ENCODE measurements around the gene TENM4.

Gene TENM4

DNA sequence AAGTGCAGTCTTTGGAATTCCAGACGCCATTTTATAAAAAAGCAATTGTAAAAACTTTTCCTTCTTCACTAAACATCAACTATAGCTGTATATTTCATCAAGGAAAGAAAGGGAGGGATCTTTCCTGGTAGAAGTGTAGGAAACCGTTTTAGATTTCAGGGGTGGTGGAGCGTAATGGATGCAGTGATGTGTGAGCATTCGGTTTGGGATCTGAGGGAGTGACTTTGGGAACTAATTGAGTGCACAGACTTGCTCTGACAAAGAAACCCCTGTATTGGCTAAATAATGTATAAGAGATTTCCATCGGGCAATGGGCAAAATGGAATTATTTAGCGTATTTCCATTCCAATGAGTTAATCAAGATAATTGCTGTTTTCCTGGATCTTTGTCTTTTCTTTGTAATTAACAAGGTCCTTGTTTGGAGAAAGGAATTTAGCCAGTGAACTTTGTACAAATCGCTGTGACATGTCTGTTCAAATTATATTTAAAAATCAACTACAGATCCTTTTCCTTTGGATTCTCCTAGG lies 741.2 kb downstream of the TENM4 start:
- DNase-seq (ENCODE audit: low read depth): no peak

DNA sequence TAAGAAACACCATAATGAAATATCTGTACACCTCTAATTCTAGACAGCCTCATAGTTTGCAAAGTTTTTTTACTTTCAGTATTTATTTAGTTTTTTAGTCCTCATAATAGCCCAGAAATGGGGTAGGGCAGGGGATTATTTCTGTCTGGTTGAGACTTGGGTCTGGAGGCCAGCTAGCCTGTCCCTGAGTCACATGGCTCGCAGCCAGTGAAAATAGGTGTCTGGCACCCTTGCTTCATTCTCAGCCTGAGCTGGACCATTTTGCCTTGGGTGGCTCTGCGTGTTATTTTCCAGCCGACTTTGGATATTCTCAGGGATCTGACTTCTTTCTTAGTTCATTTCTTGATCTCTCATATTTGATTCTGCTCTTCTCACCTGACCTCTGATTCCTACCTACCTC lies 742.2 kb downstream of the TENM4 start:
- DNase-seq (ENCODE audit: low read depth): no peak

DNA sequence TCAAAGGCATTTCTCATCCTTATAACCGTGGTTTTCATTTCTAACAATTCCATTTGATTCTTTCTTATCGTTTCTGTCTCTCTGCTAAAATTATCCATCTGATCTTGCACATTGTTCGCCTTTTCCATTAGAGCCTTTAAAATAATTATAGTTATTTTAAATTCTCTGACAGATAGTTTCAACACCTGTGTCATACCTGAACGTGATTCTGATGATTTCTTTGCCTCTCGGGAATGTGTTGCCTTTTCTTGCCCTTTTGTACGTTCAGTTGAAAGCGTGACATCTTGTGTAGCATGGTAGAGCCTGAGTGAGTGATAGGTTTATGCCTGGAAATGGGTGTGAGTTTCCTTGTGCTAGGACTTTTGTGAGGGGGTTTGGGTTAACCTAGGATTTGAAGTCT lies 744.7 kb downstream of the TENM4 start:
- DNase-seq (ENCODE audit: low read depth): no peak

DNA sequence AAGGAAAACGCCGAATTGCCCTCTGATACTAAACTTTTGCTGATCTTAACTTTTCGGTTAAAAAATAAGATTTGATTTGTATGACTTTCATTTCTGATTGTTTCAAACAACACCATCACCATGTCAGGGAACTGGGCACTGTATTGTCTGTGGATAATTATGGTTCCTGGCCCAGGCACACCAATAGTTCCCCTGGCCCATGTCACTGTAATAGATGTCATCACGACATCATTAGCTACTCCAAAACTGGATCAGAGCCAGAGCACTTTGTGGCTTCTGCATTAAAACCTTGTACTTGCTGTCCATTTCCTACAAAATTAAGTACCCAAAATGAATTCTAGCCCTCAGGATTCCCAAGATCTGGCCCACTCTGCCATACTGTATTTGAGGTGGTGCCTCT lies 746.7 kb downstream of the TENM4 start:
- DNase-seq (ENCODE audit: low read depth): no peak

DNA sequence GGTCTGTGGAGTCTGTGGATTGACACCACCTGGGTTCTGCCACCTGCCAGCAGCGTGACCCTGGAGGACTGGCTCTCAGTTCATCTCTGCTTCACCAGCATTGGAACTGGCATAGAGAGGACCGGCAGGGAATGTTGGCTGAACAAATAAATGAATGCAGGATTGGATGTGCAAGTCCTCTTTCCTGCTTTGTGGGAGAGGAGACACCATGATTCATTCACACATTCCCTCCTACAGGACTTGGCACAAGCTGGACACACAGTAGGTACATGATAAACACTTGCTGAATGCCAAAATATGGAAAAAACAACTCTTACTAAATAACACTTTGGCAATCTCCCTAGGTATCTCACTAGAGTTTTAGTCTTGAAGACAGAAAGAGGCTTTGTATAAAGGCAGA lies 749.6 kb downstream of the TENM4 start:
- DNase-seq (ENCODE audit: low read depth): no peak

DNA sequence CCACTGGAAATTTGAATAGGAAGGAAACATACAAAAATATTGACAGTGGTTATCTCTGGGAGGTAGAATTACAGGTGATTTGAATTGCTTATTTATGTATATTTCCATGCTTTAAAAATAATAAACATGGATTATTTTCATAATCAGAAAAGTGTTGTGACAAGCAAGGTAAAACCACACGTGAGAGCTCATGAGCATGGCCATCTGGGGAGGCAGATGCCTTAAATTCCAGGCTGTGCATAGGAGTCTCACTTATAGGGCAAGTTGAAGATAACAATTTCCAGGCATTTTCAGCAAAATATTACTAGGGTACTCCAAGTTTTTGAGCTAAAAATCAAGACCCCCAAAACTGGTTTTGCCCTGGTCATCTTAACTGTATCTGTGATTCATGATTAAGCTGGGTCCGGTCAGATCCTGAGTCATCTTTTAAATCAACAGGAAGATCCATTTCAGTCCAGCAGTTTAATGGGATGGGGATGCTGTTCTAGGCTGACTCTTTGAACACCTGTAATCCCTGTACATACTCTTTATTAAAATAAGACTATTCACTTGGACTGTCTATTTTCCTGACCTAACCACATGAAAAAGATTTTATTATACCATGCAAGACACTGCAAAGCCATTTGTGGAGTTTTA lies 750.4 kb downstream of the TENM4 start:
- no peak for DNase-seq (ENCODE audit: low read depth)

DNA sequence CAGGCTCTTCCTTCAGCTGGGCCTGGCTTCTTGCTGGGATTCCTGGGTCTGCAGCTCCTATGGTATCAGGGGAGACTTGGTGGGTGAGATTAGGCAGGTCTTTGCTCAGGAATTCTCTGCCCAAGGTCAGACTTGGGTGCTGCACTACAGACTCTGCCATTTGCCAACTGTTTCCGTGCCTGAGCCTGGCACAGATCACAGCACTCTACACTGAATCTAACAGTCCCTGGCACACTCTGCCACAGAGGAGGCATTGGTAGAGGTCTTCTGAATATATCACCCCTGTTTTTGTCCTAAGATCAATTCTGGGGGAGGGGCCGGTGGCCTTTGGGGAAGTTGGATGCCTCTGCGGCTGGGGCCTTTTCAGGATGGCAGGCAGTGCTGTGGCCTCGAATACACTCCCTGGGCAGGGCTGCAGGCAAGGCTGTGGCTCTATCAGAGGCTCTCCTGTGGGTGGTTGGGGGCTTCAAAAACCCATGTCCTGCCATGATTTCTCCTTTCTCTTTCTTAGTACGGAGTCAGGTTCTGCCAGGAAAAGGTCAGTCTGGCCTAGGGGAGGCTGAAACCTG lies 751.2 kb downstream of the TENM4 start:
- no peak for DNase-seq (ENCODE audit: low read depth)

DNA sequence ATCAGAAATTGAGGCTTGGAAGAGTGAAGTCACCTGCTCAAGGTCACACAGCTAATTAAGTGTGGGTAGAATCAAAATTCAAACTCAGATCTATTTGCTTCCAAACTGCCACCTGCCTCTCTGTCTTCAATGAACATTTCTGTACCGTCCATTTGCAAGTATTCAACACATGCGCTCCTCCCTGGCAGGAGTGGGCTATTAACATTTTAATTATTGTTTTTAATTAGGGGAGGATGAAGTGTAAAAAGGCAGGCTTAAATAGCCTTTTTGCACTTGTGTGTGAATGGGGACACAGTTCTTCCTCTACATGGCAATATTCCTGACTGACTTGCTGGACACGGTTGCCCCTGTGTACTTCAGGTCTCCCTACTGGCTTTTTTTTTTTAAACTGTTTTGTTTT lies 751.7 kb downstream of the TENM4 start:
- DNase-seq (ENCODE audit: low read depth): no peak

DNA sequence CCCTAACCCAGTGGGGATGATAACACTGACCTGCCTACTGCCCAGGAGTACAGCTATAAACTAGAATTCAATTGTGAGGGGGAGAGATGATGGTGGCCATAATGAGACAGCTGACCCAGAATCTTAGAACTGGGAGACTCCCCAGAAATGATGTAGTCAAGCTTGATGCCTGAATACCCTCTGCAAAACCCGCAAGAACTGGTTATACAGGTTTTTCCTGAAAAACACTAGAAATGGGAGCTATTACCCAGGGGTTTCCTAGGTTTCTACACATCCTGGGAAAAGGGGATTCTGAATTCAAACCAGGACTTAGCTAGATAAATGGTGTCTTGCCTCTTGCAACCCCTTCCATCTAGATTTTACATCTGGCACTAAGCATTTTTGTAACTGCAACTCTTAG lies 752.4 kb downstream of the TENM4 start:
- DNase-seq (ENCODE audit: low read depth): no peak

DNA sequence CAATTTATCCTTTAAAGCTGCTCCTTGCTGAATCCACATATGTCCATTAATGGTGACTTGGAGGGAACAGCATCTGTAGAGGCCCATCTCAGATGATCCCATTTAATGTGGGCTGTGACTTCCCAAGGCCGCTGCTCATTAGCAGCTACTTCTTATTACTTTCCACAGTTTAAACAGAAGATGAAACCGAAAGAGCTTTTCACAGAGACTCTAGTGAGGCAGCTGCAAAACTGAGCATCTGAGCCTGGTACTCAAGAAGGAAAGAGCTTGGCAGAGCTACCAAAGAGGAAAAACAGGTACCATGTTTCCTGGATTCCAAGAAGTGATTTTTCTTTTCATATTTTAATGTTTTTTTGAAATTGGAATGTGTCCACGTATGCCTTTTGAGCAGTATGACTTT lies 755.7 kb downstream of the TENM4 start:
- no peak for DNase-seq (ENCODE audit: low read depth)

DNA sequence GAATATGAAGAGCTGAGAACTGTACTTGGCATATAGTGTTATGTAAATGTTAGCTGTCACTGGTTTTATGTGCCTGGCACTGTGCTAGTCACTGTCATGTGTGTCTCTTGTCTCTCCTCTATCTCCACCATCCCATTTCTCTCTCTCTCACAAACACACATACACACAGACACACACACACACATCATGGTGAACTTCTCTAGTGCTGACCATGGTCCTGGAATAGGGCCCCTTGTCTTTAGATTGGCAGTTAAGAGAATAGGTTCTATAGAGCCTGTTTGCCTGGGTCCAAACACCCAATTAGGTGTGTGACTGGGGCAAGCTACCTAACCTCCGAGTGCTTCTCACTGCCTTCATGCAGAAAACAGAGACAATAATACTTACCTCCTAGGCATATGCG lies 756.5 kb downstream of the TENM4 start:
- no peak for DNase-seq (ENCODE audit: low read depth)

DNA sequence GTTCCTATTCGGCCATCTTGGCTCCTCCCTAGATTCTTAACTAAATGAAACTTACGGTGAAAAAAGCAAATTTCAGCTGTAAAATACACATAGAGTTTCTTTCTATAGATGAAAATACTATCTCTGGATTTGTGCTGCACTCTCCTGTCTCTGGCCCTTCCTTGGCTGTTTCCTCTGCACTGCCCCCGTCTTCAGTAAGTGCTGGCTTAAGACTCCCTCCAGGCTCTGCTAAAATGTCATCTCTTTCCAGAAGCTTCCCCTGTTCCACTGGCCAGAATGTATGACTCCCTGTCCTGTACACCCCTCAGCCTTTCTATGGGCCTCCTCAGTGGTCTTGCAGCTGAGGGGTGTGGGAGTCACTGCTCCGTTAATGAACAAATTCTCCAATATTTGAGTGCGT lies 757.1 kb downstream of the TENM4 start:
- DNase-seq (ENCODE audit: low read depth): no peak

DNA sequence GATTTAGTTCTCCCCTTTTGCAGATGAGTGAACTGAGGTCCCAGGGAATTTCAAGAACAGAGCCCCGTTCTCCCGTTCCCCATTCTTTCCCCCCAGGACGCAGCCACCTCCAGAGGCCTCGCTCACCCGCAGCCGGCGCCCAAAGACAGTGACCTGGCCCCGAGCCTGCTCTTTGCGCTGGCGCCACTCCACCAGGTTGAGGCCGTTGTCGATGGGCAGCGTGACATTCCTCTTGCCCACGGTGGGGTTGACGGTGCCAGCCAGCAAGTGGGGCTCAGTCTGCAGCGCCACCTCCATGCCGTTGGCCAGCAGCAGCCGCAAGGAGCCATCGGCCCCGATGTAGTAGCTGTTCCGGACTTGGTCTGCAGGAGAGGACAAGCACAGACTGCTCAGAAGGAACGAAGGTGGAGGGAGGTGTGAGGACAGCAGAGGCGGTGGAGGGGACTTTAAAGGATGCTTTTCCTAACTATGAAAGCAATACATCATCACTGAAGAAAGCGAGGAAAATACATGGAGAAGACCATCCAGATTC lies 764.7 kb downstream of the TENM4 start:
- no peak for DNase-seq (ENCODE audit: low read depth)

DNA sequence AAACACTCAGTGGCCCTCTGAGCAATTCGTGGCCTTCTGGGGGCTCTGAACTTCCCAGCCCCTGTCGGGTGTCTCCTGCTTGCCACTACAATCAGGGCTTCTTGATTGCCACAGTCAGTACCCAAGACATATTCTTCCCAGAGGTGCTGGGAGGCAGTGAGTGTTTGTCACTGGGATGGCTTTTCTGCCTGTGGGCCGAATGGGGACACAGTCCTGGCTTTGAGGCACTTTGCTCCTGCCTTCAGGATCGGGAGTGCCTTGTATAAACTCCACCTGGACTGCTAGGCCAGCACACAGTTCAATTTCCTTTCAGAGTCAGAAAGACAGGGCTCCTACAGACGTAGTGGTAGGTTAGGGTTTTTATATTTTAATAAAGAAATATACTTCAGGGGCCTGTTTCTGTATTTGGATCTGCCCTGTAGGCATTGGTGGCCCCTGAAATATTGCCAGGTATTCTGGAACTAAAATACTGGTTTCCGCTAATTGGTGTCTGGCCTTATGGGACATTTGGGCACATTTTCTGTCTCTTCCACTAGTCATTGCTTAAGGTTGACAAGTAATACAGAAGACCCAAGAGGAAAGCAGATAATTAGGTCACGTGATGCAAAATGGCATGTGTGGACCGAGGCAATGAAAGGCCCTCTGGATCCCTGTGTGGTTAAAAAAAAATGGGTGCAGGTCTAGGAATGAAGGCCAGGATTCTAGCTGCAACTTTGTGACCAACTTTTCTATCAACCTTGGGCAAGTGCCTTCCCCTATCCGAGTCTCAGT lies 767.8 kb downstream of the TENM4 start:
- no peak for DNase-seq (ENCODE audit: low read depth)

DNA sequence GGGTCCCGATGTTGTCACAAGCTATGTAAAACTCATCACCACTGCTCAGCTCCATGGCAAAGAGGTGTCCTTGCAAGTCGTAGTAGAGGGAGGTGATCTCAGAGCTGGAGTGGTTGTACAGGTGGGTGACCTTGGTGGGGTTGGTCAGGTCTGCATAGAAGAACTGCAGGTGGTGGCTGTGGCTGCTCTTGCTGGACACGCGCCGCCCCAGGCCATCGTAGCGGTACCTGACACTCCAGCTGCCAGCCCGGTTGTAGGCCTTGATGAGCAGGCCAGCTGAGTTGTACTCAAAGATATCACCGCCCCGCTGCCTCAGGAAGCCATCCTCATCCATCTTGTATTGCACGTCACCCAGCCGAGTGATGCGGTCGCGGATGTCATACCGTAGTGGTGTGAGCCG lies 771.6 kb downstream of the TENM4 start:
- DNase-seq (ENCODE audit: low read depth): no peak

DNA sequence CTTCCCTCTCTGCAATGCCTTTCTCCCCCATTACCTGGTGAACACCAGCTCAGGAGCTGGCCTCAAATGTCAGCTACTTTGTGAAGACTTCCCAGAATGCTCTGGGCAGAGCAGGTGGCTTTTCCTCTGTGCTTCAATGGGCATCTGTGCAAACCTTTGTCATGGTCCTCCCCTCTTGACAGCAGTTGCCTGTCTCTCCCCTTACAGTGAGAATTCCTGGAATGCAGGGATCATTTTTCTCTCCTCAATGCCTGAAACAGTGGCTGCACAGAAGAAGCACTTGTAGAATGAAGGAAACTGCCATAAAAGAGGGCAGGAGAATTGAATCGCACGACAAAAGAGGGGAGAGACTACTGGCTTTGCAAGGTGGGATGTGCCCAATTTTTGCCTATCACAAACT lies 773.4 kb downstream of the TENM4 start:
- no peak for DNase-seq (ENCODE audit: low read depth)

DNA sequence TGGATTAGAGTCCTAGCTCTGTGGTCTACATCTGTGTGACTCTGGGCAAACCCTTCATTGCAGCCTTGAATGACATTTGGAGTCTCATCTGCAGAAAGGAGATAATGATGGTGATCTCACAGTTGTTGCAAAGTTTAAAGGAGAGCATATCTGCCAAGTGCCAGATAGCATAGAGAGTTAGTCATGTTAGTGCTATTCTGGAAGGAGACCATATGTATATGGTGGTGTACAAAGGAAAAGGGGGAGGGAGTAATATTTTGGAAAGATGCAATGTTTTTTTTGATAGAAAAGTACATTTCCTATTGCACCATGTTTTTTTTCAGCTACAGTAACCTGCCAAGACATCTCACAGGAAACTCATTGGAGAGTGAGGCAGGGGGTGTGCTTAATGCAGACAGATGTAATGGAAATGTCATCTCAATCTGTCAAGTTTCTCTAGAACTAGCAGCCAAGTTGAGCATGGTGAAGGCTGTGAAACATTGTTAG lies 774.1 kb downstream of the TENM4 start:
- no peak for DNase-seq (ENCODE audit: low read depth)

DNA sequence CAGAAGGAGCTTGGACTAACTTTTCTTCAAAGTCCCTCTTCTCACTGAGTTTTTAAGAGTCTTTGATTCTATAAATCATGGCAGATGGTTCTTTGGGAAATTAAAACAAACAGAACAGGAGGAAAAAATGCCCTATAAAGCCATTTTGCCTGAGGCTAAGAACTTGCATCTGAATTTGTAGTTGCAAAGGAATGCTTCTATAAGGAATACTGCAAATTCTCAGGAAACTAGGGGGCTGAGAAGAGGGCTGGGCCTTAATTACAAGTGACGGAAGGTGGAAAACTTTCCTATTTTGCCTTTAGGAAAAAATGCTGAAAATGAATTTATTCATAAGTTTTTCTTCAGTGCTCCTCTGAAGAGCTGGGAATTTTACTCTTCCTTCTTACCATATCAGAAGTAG lies 776.2 kb downstream of the TENM4 start:
- DNase-seq (ENCODE audit: low read depth): no peak

DNA sequence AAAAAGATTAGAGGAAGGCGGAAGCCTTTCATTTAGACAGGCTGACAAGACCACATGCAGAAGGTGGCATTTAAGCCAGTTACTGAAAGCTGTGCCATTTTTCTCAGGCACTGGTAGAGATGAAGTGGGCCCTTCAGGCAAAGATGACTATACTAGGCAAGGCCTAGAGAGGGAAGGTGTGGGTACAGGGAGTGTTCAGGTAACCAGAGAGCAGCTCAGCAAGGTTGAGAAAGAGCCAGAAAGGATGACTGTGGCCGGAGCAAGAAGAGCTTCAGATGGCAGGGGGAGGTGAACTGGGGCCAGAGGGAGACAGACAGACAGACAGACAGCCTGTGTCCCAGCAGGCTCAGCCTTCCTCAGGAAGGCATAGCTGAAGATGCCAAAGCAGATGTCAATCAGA lies 778.0 kb downstream of the TENM4 start:
- DNase-seq (ENCODE audit: low read depth): no peak

DNA sequence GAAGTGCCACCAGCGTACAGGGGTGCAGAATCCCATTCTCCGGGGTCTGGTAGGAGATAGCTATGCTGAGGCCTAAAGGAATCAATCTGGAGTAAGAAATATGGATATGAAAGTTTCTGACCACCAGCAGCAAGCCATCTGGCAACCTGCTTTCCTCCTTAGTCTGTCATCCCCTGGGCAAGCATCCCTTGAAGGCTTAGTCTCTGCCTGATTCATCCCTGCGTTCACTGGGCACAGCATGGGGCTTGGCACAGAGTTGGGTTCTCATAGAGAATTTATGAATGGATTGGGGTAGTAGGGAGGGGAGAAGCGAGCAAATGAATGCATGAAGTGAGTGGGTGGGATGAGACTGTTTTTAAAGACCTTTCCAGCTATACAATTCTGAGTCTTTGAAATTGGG lies 780.4 kb downstream of the TENM4 start:
- DNase-seq (ENCODE audit: low read depth): no peak

DNA sequence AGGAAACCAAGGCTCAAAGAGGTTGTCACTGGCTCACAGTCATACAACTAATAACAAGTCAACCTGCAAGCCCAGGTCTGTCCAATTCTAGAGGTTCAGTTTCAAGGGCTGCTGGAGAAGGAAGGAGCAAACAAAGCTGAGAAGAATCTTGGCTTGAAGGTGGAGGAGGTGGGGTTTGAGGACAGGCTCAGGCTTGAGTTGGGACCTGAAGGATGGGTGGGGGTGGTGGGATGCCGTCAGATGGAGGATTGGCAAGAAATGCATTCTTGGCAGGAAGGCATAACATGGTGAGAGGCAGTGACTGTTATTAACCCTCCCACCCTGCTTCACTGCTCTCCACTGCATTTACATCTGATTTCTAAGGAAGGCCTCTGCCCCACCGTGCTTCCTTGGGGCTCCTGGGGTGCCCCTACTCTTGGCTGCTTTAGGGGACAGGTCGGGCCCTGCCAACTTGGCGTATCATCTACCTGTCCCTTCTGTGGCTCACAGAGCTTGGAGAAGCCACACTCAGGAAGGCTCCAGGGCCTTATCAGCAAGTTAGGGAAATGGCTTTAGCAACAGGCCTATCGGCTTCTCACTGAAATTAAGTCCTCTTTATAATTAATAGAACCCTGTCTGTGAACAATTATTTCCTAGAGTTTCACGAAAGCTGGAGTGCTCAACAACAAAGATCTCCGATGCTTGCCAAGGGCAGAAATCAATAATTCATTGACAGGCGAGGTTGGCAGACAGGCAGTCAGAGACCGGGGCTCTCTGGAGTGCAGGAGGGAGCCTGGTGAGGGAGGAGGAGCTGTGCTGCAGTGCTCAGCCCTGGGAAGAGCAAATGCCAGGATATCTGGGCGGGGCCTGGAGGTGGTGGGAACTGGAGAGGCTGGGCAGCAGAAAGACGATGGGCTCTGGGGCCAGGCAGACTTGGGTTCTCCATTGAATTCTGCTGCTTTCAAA lies 781.2 kb downstream of the TENM4 start:
- DNase-seq (ENCODE audit: low read depth): no peak
